ENCODE measurements around the gene PDE2A. TPM values are rescaled to one million over a fixed set of nuclear protein-coding genes. Genes with fewer than 3 reads are reported as not detected.

The PDE2A gene
- total and polyA plus RNA-seq, 8 donors = 3.5 to 548 (median 25.9) TPM

GRCh38 chr11:72655896-72656464, 18.2 kb downstream of the PDE2A start:
- Histone ChIP-seq H3K4me1 (no peaks in the 10 kb centered on the region), H3K4me3 (no peak overlapping the region), H3K27me3 (peaks cover 0 to 31% (median 0%) of the 10 kb centered on the region in 3 donors), H3K9me3 (no peaks in the 10 kb centered on the region), H3K27ac (no peak overlapping the region), H3K36me3 (no peaks in the 10 kb centered on the region)
- no peak for DNase-seq
- 58 to 72% (median 60%) methylated on average over 11 of the region's 11 CpGs for WGBS, 5 donors
- intact Hi-C loops (cut with DNase I; ENCODE audit: low total_unique reads) = no loop called here
- TF ChIP-seq, protein P1, sequence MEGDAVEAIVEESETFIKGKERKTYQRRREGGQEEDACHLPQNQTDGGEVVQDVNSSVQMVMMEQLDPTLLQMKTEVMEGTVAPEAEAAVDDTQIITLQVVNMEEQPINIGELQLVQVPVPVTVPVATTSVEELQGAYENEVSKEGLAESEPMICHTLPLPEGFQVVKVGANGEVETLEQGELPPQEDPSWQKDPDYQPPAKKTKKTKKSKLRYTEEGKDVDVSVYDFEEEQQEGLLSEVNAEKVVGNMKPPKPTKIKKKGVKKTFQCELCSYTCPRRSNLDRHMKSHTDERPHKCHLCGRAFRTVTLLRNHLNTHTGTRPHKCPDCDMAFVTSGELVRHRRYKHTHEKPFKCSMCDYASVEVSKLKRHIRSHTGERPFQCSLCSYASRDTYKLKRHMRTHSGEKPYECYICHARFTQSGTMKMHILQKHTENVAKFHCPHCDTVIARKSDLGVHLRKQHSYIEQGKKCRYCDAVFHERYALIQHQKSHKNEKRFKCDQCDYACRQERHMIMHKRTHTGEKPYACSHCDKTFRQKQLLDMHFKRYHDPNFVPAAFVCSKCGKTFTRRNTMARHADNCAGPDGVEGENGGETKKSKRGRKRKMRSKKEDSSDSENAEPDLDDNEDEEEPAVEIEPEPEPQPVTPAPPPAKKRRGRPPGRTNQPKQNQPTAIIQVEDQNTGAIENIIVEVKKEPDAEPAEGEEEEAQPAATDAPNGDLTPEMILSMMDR (IDR thresholded peaks at IDR 0.05) = no peak
- TF ChIP-seq POLR2AphosphoS5 (IDR thresholded peaks at IDR 0.05) = no peak
- no peak for TF ChIP-seq EP300 (IDR thresholded peaks at IDR 0.05)
- no peak for TF ChIP-seq POLR2A (IDR thresholded peaks at IDR 0.05)

DNA sequence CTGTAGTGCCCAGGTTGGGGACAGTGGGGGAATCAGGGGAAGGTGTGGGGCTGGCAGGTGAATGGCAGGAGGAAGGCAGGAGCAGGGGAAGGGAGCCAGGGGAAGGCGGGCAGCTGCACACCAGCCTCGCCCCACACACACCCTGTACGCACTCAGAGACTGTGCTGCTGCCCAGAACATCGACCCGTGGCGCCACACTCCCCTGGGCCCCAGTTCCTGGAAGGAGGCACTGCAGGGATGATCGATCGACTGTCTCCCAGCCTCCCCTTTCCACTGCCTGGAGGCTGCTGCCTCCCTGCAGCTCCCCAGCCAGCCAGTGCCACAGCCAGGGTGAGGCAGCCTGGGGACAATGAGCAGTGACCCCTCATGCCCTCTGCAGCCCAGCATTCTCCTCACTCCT, 19.2 kb downstream of the PDE2A start:
- WGBS, 5 donors = 61 to 65% (median 62%) methylated on average over 8 of the region's 8 CpGs; no CpG with 5 or more reads in 2 of the 5 donors
- intact Hi-C loops (cut with DNase I; ENCODE audit: low total_unique reads) = no loop called here
- Histone ChIP-seq H3K4me1 (no peaks in the 10 kb centered on the region), H3K36me3 (no peaks in the 10 kb centered on the region), H3K27ac (no peak overlapping the region), H3K9me3 (no peaks in the 10 kb centered on the region), H3K27me3 (peaks cover 0 to 31% (median 0%) of the 10 kb centered on the region in 3 donors), H3K4me3 (no peak overlapping the region)
- TF ChIP-seq POLR2A (IDR thresholded peaks at IDR 0.05) (no peak), POLR2AphosphoS5 (IDR thresholded peaks at IDR 0.05) (no peak), EP300 (IDR thresholded peaks at IDR 0.05) (no peak)
- TF ChIP-seq, protein P1 (IDR thresholded peaks at IDR 0.05) = no peak
- no peak for DNase-seq

DNA sequence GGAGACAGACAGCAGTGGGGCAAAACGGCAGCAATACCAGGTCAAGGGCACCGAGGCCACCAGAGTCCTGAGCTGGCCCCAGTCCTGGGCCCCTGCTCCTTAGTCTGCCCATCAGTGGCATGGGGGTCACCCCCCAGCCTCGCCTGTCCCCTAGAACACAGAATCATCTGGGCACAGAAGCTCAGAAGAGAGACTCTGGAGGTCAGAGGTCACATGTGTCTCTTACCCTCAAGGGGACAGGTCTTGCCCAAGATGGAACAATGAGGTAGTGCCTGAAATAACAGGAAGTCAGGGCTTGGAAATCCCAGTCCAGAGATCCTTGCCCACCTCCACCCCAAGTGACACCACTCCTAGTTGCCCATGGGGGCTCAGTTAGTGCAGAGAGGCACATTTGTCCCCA, 20.6 kb downstream of the PDE2A start:
- Histone ChIP-seq H3K36me3 (no peaks in the 10 kb centered on the region), H3K27me3 (peaks cover 0 to 19% (median 0%) of the 10 kb centered on the region in 3 donors), H3K4me3 (no peak overlapping the region), H3K27ac (no peak overlapping the region), H3K4me1 (no peaks in the 10 kb centered on the region), H3K9me3 (no peaks in the 10 kb centered on the region)
- TF ChIP-seq POLR2AphosphoS5 (IDR thresholded peaks at IDR 0.05) = no peak
- TF ChIP-seq POLR2A (IDR thresholded peaks at IDR 0.05) = no peak
- TF ChIP-seq, protein P1 (IDR thresholded peaks at IDR 0.05) = no peak
- no peak for TF ChIP-seq EP300 (IDR thresholded peaks at IDR 0.05)
- WGBS, 5 donors = 56 to 74% (median 61%) methylated on average over 3 of the region's 3 CpGs
- intact Hi-C loops (cut with DNase I; ENCODE audit: low total_unique reads) = no loop called here
- no peak for DNase-seq

- DNase-seq = peak in 1 of 2 donors; percentile 67
- no peaks in the 10 kb centered on the region for H3K4me1 ChIP-seq
- WGBS, 5 donors = 42 to 67% (median 49%) methylated on average over 9 to 13 of the region's 13 CpGs
- H3K27ac ChIP-seq = no peak overlapping the region
- intact Hi-C loops (cut with DNase I; ENCODE audit: low total_unique reads) = no loop called here
- H3K9me3 ChIP-seq = no peaks in the 10 kb centered on the region
- no peak for TF ChIP-seq EP300 (IDR thresholded peaks at IDR 0.05)
- TF ChIP-seq POLR2AphosphoS5 (IDR thresholded peaks at IDR 0.05) = no peak
- TF ChIP-seq, protein P1 (IDR thresholded peaks at IDR 0.05) = no peak
- no peak for TF ChIP-seq POLR2A (IDR thresholded peaks at IDR 0.05)
- peaks cover 0 to 15% (median 0%) of the 10 kb centered on the region in 3 donors for H3K27me3 ChIP-seq
- no peaks in the 10 kb centered on the region for H3K36me3 ChIP-seq
- H3K4me3 ChIP-seq = no peak overlapping the region
Observed at GRCh38 chr11:72652873-72653630, 21.2 kb downstream of the PDE2A start.
